Measurements from ENCODE around the gene CPNE6. TPM values are rescaled to one million over a fixed set of nuclear protein-coding genes. Genes with fewer than 3 reads are reported as not detected.
A peak's percentile ranks its signal among the peaks of the same experiment; 100 is the strongest.

The CPNE6 gene
- polyA plus RNA-seq, 1 donor from 2014 or later: not detected

GRCh38 chr14:24059841-24060388 is 11.4 kb upstream of the CPNE6 start:
- H3K4me1 Mint-ChIP-seq: peaks cover 2 to 5% (median 2%) of the 10 kb centered on the region in 3 donors
- H3K27me3 Mint-ChIP-seq: peaks cover 2% of the 10 kb centered on the region
- H3K27ac Mint-ChIP-seq: no peak overlapping the region

DNA sequence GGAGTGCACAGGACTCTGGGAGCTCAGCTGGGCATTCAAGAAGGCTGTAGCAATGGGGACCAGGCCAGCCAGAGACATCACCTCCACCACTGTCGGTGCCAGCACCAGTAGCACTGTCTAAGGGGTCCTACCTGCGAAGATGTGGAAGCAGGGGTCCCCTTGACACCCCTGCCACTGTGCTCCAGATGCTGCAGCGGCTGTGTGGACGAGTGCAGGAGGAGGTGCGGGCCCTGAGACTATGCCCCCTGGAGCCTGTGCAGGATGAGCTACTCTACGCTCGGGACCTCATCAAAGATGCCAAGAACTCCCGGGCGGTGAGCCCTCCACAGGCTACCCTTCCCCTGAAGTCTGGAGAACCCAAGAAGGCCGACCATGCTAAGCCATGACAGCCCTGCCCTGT is 10.9 kb upstream of the CPNE6 start:
- no peaks in the 10 kb centered on the region for H3K9me3 Mint-ChIP-seq
- peaks cover 2% of the 10 kb centered on the region for H3K27me3 Mint-ChIP-seq
- H3K36me3 Mint-ChIP-seq: peaks cover 7% of the 10 kb centered on the region
- peaks cover 2 to 5% (median 2%) of the 10 kb centered on the region in 3 donors for H3K4me1 Mint-ChIP-seq
- no peak overlapping the region for H3K4me3 Mint-ChIP-seq
- no peak overlapping the region for H3K27ac Mint-ChIP-seq

More at GRCh38 chr14:24059841-24060388, 11.4 kb upstream of the CPNE6 start:
- Mint-ChIP-seq H3K4me3 (no peak overlapping the region), H3K9me3 (no peaks in the 10 kb centered on the region), H3K36me3 (peaks cover 7% of the 10 kb centered on the region)

GRCh38 chr14:24060984-24061913 is 10.1 kb upstream of the CPNE6 start:
- Mint-ChIP-seq H3K27ac (no peak overlapping the region), H3K27me3 (peaks cover 2% of the 10 kb centered on the region), H3K4me3 (no peak overlapping the region), H3K36me3 (peaks cover 7% of the 10 kb centered on the region), H3K4me1 (peaks cover 2 to 5% (median 2%) of the 10 kb centered on the region in 3 donors), H3K9me3 (no peaks in the 10 kb centered on the region)

DNA sequence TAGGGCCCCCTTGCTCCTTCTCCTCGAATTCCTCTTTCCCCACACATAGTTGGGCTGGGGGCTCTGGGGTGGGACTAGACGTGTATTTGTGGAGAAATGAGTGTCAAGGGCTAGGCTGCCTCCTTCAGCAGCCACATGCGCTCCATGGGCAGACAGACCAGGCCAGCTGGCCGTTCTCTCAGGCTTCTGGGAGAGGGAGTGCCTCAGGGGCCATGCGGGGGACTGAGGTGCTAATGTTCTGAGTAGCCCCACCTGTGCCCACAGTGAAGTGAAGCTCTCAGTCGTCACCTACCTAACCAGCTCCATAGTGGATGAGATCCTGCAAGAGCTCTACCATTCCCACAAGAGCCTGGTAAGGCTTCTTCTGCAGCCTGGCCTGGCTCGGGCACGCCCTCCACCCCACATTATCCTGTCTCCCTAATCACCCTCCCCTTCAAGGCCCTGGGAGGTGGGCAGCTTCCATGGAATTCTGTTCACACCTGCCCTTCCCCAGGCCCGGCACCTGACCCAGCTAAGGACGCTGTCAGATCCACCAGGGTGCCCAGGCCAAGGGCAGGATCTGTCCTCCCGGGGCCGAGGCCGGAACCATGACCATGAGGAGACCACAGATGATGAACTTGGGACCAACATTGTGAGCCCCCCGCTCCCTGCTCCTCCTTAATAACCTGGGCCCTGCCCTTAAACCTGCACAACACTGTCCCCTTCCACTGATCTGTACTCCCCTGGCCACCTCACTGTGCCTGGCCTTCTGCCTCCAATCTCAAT is 9.0 kb upstream of the CPNE6 start:
- Mint-ChIP-seq H3K27me3 (peaks cover 2% of the 10 kb centered on the region), H3K36me3 (peaks cover 4% of the 10 kb centered on the region)

DNA sequence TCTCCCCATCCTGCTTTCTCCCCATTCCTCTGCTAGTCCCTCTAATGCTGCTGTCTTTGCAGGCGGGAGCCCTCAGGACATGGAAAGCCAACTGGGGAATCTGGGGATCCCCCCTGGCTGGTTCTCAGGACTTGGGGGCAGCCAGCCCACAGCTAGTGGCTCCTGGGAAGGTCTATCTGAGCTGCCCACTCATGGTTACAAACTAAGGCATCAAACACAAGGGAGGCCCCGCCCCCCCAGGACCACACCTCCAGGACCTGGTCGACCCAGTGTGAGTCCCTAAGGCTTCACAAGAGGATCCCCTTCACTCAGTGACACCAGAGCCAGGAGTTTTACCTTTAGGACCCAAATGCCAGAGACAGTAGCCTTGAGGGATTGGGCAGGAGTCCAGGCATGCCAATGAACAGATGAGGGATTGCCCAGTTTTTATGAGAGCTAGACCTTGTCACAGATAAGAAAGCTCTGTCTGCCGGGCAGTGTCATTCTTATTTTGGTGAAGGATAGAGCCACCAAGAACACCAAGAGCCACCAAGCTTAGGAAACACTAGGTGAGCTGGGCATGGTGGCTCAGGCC is 8.0 kb upstream of the CPNE6 start:
- H3K4me3 Mint-ChIP-seq: no peak overlapping the region
- peak overlapping the region in 1 of 3 donors; percentile 89 for H3K27ac Mint-ChIP-seq
- H3K4me1 Mint-ChIP-seq: peaks cover 0 to 2% (median under 1%) of the 10 kb centered on the region in 3 donors
- H3K27me3 Mint-ChIP-seq: no peaks in the 10 kb centered on the region
- peaks cover 3% of the 10 kb centered on the region for H3K36me3 Mint-ChIP-seq
- H3K9me3 Mint-ChIP-seq: no peaks in the 10 kb centered on the region

More for the DNA sequence above, 9.0 kb upstream of the CPNE6 start:
- Mint-ChIP-seq H3K4me3 (peak overlapping the region in 1 of 4 donors; percentile 8), H3K27ac (peak overlapping the region in 1 of 3 donors; percentile 89), H3K4me1 (peaks cover 2 to 5% (median 2%) of the 10 kb centered on the region in 3 donors), H3K9me3 (no peaks in the 10 kb centered on the region)

GRCh38 chr14:24064091-24064795 is 7.1 kb upstream of the CPNE6 start:
- Mint-ChIP-seq H3K36me3 (peaks cover 3% of the 10 kb centered on the region), H3K4me1 (peaks cover 0 to 2% (median 0%) of the 10 kb centered on the region in 3 donors), H3K9me3 (no peaks in the 10 kb centered on the region), H3K27me3 (no peaks in the 10 kb centered on the region), H3K27ac (no peak overlapping the region), H3K4me3 (no peak overlapping the region)

GRCh38 chr14:24064856-24065255 is 6.5 kb upstream of the CPNE6 start:
- H3K27ac Mint-ChIP-seq: no peak overlapping the region
- no peak overlapping the region for H3K4me3 Mint-ChIP-seq
- peaks cover 3% of the 10 kb centered on the region for H3K36me3 Mint-ChIP-seq
- H3K4me1 Mint-ChIP-seq: peaks cover 0 to 2% (median 0%) of the 10 kb centered on the region in 3 donors
- no peaks in the 10 kb centered on the region for H3K27me3 Mint-ChIP-seq
- H3K9me3 Mint-ChIP-seq: no peaks in the 10 kb centered on the region

GRCh38 chr14:24065408-24065807 is 6.0 kb upstream of the CPNE6 start:
- H3K9me3 Mint-ChIP-seq: no peaks in the 10 kb centered on the region
- peaks cover 0 to 2% (median 0%) of the 10 kb centered on the region in 3 donors for H3K4me1 Mint-ChIP-seq
- no peak overlapping the region for H3K4me3 Mint-ChIP-seq
- H3K27me3 Mint-ChIP-seq: no peaks in the 10 kb centered on the region
- H3K36me3 Mint-ChIP-seq: no peaks in the 10 kb centered on the region
- no peak overlapping the region for H3K27ac Mint-ChIP-seq

DNA sequence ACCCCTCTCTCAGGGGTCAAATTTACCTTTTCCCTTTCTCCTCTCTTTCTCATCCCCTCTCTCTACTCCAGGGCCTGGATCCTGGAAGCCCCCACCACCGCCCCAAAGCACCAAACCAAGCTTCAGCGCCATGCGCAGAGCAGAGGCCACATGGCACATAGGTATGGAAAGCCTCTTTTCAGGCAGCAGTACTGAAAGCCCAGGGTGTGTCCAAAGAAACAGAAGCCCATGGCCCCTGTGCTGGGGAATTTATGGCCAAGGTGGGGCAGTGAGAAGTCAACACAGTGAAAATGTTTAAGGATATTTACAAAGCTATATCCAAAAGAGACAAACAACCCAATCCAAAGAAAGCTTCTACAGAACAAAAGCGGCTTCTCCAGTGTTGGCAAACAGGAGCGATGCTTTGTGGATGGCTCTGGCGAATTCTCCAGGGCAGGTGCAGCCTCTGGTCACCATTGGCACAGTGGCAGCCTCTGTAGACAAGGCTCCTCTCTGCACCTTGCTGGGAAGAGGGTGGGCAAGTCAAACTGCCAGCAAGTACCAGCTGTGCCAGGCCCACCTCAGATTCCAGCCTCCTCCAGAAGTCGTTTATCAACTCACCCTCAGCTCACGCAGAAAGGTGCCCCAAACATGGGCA is 4.7 kb upstream of the CPNE6 start:
- no peaks in the 10 kb centered on the region for H3K36me3 Mint-ChIP-seq
- H3K4me3 Mint-ChIP-seq: no peak overlapping the region
- H3K9me3 Mint-ChIP-seq: no peaks in the 10 kb centered on the region
- H3K27ac Mint-ChIP-seq: no peak overlapping the region
- no peaks in the 10 kb centered on the region for H3K27me3 Mint-ChIP-seq
- H3K4me1 Mint-ChIP-seq: peaks cover 0 to 2% (median 1%) of the 10 kb centered on the region in 3 donors

- Mint-ChIP-seq H3K36me3 (no peaks in the 10 kb centered on the region), H3K4me3 (no peak overlapping the region), H3K27ac (no peak overlapping the region), H3K27me3 (no peaks in the 10 kb centered on the region), H3K9me3 (no peaks in the 10 kb centered on the region), H3K4me1 (peaks cover 0 to 2% (median 1%) of the 10 kb centered on the region in 3 donors)
Observed at GRCh38 chr14:24067133-24068082, 4.0 kb upstream of the CPNE6 start.

DNA sequence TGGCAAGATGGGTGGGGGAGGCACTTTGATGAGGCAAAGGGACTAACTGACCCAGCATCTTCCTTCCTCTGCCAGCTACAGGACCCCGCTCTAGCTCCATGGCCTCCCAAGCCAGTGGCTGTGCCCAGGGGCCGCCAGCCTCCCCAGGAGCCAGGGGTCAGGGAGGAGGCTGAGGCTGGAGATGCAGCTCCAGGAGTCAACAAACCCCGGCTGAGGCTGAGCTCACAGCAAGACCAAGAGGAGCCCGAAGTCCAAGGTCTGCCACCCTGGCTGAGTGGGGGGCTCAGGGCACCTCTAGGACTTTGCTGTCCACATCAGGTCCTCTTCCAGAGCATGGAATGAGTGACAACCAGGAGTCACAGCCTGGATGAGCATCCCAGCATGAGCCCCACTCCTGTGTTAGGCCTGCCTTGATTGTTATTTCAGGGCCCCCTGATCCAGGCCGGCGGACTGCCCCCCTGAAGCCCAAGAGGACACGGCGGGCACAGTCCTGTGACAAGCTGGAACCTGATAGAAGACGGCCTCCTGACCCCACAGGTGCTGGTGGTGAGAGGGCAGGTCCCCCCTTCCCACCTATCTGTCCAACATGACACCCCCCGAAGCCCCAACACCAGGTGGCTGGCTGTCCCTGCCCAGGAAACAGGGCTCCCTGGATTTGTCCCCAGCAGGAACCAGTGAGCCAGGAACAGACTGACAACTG is 2.5 kb upstream of the CPNE6 start:
- Mint-ChIP-seq H3K27me3 (no peaks in the 10 kb centered on the region), H3K36me3 (no peaks in the 10 kb centered on the region), H3K9me3 (no peaks in the 10 kb centered on the region), H3K27ac (no peak overlapping the region), H3K4me1 (peaks cover 0 to 1% (median 0%) of the 10 kb centered on the region in 3 donors), H3K4me3 (no peak overlapping the region)

- Mint-ChIP-seq H3K4me3 (no peak overlapping the region), H3K27me3 (no peaks in the 10 kb centered on the region), H3K4me1 (peaks cover 0 to 1% (median 0%) of the 10 kb centered on the region in 3 donors), H3K36me3 (no peaks in the 10 kb centered on the region), H3K27ac (no peak overlapping the region), H3K9me3 (no peaks in the 10 kb centered on the region)
Observed at GRCh38 chr14:24069411-24069735, 2.0 kb upstream of the CPNE6 start.

All from IgD-negative memory B cell (primary cell).